Heart right ventricle (tissue), 16 donors: ENCODE data around the gene SHMT1. TPM values are rescaled to one million over a fixed set of nuclear protein-coding genes. Genes with fewer than 3 reads are reported as not detected.

Source experiments
- ATAC-seq, 8 donors: fragments of 200-7000 bp; cut with Tn5 transposase; one replicate each; pipeline ENCODE4 v1.9.1; 2020; ENCODE audit warnings: mild to moderate bottlenecking in 8 of 8, moderate library complexity in 8 of 8, moderate number of reproducible peaks in 1 of 8
- DNase-seq, 2 donors: peaks; one replicate each; pipeline ENCODE4 v3.0.0-alpha.2; 2020
- H3K27ac ChIP-seq, 10 donors: fragments of 200-600 bp; sonication (generic) in 2 of 10; one replicate each; pipeline versions ENCODE4 v1.5.0 to v1.8.0; 2020 to 2022; ENCODE audit warnings: mild to moderate bottlenecking in 3 of 10
- H3K27me3 ChIP-seq, 7 donors: fragments of 200-600 bp; one replicate each; pipeline ENCODE4 v1.8.0; 2021 to 2022; ENCODE audit warnings: mild to moderate bottlenecking in 2 of 7
- H3K36me3 ChIP-seq, 9 donors: fragments of 200-600 bp; sonication (generic) in 1 of 9; one replicate each; pipeline versions ENCODE4 v1.5.0 to v1.8.0; 2020 to 2022; ENCODE audit warnings: mild to moderate bottlenecking in 2 of 9
- H3K4me1 ChIP-seq, 9 donors: fragments of 200-600 bp; sonication (generic) in 1 of 9; one replicate each; pipeline versions ENCODE4 v1.5.0 to v1.8.0; 2020 to 2022; ENCODE audit warnings: mild to moderate bottlenecking in 4 of 9
- H3K4me3 ChIP-seq, 10 donors: fragments of 200-600 bp; sonication (generic) in 2 of 10; one replicate each; pipeline versions ENCODE4 v1.5.0 to v1.8.0; 2020 to 2022; ENCODE audit warnings: mild to moderate bottlenecking in 7 of 10, moderate library complexity in 2 of 10
- H3K9me3 ChIP-seq, 11 donors: fragments of 200-600 bp in 10 of 11; sonication (generic) in 2 of 11; one replicate each; pipeline versions ENCODE4 v1.5.0 to v1.8.0; 2013 to 2022; ENCODE audit warnings: mild to moderate bottlenecking in 2 of 11, control low read depth in 1 of 11, moderate library complexity in 1 of 11
- CTCF ChIP-seq, 9 donors: fragments of 200-600 bp; sonication (generic) in 2 of 9; IDR thresholded peaks; one replicate each; pipeline versions ENCODE4 v1.5.0 to v1.8.0; 2021 to 2022; ENCODE audit warnings: antibody characterized with exemption in 9 of 9, mild to moderate bottlenecking in 5 of 9, moderate library complexity in 1 of 9
- WGBS, 2 donors: extraction: QIAGEN DNeasy Blood & Tissue Kit; methylation state at CpG; one replicate each; pipeline ENCODE4 v1.1.7; 2013; ENCODE audit warnings: inconsistent platforms in 1 of 2; 5-methylcytosine and 5-hydroxymethylcytosine counted together
- intact Hi-C, 10 donors: fragments of 100-400 bp; cut with DNase I; formaldehyde crosslinking; loops; one replicate each; pipeline versions ENCODE4 v1.11.1 to v1.14.2; 2022
- polyA plus RNA-seq, 2 donors: library from polyadenylated mRNA; stranded (reverse); fragments of 200-250 nt; gene quantifications; one replicate each; pipeline ENCODE4 v1.2.3, GENCODE V29; 2013
- total RNA-seq, 10 donors: library from RNA; stranded (reverse); fragmentation: NEBNext Ultra II Directional in 3 of 10; extraction: Animal tissue kit (Norgen Biotek cat#: 25700) in 3 of 10; gene quantifications; one replicate each; pipeline versions ENCODE4 v1.2.1 to v1.2.4, GENCODE V29; 2021 to 2023
- donor health status: Arrhythmogenic right ventricular cardiomyopathy.
- donor health status: ischemic (EF 13 %, LVEDD 7.1; RV severe dilation, severe dysfunction).
- donor health status: healthy with polysubstance abuse.
- donor health status: DM: no; HTN: yes; CAD: no.
- donor health status: DM: no; HTN: no; CAD: no.
- donor health status: ischemic (EF 25% LVEDD 6.9; RV normal size, moderate dysfunction).
- donor health status: ischemic (EF 25% LVEDD 5.7; RV mildly dilated, moderate dysfunction).
- donor health status: healthy.
- donor health status: DM: yes; HTN: yes; CAD: no.
- donor health status: Ischemic cardiomyopathy.
- donor health status: ischemic (EF 35%, LVEDD 5.7; RV mildly dilated, moderate dysfunction).
- donor health status: nonischemic (EF 11% LVEDD 7.7; RV severe dilation, severe dysfunction).
- donor health status: DM: yes; HTN: yes; CAD: no.
- donor health status: PGD.
- donor health status: ischemic (EF 29% LVEDD 5.4; RV normal size, mild dysfunction).
- donor health status: nonischemic (EF 23%, LVEDD 6.1; RV moderate dilation, normal function).

SHMT1 gene
- total and polyA plus RNA-seq, 12 donors = 2.7 to 11.6 (median 5.9) TPM

DNA sequence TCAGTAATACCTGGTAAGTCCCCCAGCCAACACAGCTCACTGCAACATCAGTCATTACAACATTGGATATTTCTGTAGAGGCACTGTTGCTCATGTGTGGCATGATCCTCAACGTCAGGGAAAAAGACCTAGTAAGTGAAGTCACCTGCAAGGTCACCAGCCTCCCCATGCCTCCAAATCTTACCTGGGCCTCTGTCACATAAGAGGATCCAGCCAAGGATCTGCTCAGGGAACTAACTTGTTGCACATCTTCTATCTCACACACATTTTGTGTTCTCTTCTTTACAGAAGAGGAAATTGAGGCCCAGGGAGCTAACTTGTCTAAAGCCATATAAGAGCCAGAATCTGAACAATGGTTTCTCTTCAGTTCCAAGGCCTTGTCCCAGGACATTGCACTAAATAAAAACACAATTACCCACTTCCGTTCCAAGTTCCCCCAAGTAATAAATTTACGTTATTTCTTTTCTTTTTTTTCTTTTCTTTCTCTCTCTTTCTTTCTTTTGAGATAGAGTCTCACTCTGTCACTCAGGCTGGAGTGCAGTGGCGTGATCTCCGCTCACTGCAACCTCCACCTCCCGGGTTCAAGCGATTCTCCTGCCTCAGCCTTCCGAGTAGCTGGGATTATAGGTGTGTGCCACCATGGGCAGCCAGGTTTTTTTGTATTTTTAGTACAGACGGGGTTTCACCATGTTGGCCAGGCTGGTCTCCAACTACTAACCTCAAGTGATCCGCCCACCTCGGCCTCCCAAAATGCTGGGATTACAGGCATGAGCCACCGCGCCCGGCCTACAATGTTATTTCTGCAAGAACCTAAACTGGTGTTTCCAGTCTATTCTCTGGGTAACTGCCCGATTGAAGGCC, 1.3 kb downstream of the SHMT1 start:
- peaks cover 0 to 24% (median 13%) of the 10 kb centered on the region in 9 donors for H3K4me1 ChIP-seq
- intact Hi-C loops = loop anchor here in 2 of 10 donors (2.0 kb wide), 1 partner anchor 47 kb away; the partner anchor contains the start of genes SMCR8 (in 2 of the 2) and TOP3A (in 2 of the 2)
- no peaks in the 10 kb centered on the region for H3K27me3 ChIP-seq
- no peak for TF ChIP-seq CTCF (IDR thresholded peaks at IDR 0.05)
- DNase-seq = no peak
- H3K9me3 ChIP-seq = peaks cover 0 to 5% (median 0%) of the 10 kb centered on the region in 11 donors
- peak overlapping the region in 6 of 10 donors; percentile 65 to 81 (median 75) for H3K27ac ChIP-seq
- no peak for ATAC-seq
- H3K4me3 ChIP-seq = peak overlapping the region; percentile 60 to 98 (median 84)
- H3K36me3 ChIP-seq = peaks cover 0 to 15% (median 0%) of the 10 kb centered on the region in 9 donors
- WGBS, 2 donors = 62 to 66% methylated on average over 15 of the region's 15 CpGs

DNA sequence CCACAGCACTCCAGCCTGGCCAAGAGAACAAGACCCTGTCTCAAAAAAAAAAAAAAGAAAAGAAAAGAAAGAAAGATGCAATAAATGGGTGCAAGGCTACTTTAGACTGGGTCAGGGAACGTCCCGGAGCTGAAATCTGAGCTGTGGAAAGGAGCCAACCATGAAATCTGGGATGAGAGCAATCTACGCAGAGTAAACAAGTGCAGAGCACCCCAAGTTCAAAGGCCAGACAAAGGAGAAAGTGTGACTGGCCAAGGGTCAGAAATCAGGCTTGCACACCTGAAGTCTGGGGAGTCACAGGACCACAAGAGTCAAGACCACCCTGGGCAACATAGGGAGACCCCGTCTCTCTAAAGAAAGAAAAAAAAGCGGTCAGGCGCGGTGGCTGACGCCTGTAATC, 2.8 kb downstream of the SHMT1 start:
- Histone ChIP-seq H3K4me3 (no peak overlapping the region), H3K27ac (no peak overlapping the region), H3K9me3 (no peaks in the 10 kb centered on the region), H3K27me3 (no peaks in the 10 kb centered on the region), H3K4me1 (peaks cover 0 to 32% (median 13%) of the 10 kb centered on the region in 9 donors), H3K36me3 (peaks cover 0 to 22% (median 0%) of the 10 kb centered on the region in 9 donors)
- ATAC-seq (no peak), DNase-seq (no peak)
- WGBS, 2 donors = 89 to 95% methylated on average over 8 of the region's 8 CpGs
- no peak for TF ChIP-seq CTCF (IDR thresholded peaks at IDR 0.05)
- intact Hi-C loops = no loop called here

DNA sequence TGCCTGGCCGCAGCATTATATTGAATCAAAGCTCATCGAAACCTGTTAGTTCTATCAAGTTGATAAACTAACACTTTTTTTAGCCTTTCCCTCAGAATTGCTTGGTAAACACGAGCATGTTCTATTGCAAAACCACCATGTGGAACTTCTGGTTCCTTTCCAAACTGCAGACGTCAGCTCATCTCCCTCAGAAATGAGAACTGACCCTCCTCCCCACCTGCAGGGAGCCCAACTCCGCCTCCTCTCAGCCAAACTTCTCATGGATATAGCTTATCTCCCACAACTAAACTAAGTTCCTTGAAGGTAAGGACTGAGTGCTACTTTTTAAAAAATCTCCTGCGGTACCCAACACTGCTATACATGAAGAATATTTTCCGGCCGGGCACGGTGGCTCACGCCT, 6.7 kb downstream of the SHMT1 start:
- peaks cover 0 to 10% (median 0%) of the 10 kb centered on the region in 9 donors for H3K4me1 ChIP-seq
- peaks cover 0 to 51% (median 0%) of the 10 kb centered on the region in 9 donors for H3K36me3 ChIP-seq
- intact Hi-C loops = no loop called here
- ATAC-seq = peak in 6 of 8 donors; percentile 38 to 75 (median 60)
- no peak overlapping the region for H3K4me3 ChIP-seq
- TF ChIP-seq CTCF (IDR thresholded peaks at IDR 0.05) = no peak
- peak overlapping the region in 2 of 10 donors; percentile 37 to 57 for H3K27ac ChIP-seq
- peak in 1 of 2 donors; percentile 17 for DNase-seq
- H3K27me3 ChIP-seq = no peaks in the 10 kb centered on the region
- WGBS, 2 donors = 89 to 94% methylated on average over 10 of the region's 10 CpGs
- H3K9me3 ChIP-seq = no peaks in the 10 kb centered on the region

DNA sequence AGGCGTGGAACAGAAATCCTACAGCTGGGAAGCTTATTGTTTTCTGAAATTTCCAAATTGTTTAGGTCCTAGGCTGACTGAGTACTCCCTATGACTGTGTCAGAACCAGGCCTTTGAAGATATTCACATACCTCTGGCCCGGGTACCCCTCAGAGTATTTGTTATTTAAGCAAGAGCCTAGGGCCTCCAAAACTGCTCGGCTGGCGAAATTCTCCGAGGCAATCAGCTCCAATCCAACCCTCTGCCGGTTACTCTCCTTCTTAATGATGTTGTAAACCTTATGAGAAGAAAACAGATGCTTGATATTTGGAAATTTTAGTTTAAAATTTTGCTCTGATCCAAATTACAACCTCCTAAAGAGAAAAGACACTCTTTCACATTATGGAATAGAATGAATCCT, 9.8 kb downstream of the SHMT1 start:
- no peaks in the 10 kb centered on the region for H3K9me3 ChIP-seq
- DNase-seq (no peak), ATAC-seq (no peak)
- peaks cover 0 to 68% (median 0%) of the 10 kb centered on the region in 9 donors for H3K36me3 ChIP-seq
- intact Hi-C loops = no loop called here
- H3K4me1 ChIP-seq = peaks cover 0 to 10% (median 0%) of the 10 kb centered on the region in 9 donors
- WGBS, 2 donors = 93 to 97% methylated on average over 6 of the region's 6 CpGs
- H3K4me3 ChIP-seq = no peak overlapping the region
- no peaks in the 10 kb centered on the region for H3K27me3 ChIP-seq
- H3K27ac ChIP-seq = no peak overlapping the region
- TF ChIP-seq CTCF (IDR thresholded peaks at IDR 0.05) = no peak
